Lower leg skin (tissue), 3 donors: ENCODE data around the gene AP3D1.

Experiments
- POLR2A ChIP-seq, 2 donors: fragments of 450-650 bp; IDR thresholded peaks; one replicate each; pipeline ENCODE4 v1.6.1; 2016 to 2017; ENCODE audit warnings: antibody characterized with exemption in 2 of 2, mild to moderate bottlenecking in 1 of 2, moderate library complexity in 1 of 2
- TF ChIP-seq, protein P1 (sequence below), 3 donors: fragments of 450-650 bp; IDR thresholded peaks; one replicate each; pipeline ENCODE4 v1.5.1; 2016; ENCODE audit warnings: antibody characterized with exemption in 3 of 3, mild to moderate bottlenecking in 3 of 3, moderate library complexity in 2 of 3

- TF ChIP-seq POLR2A (IDR thresholded peaks at IDR 0.05): no peak
- TF ChIP-seq, protein P1, sequence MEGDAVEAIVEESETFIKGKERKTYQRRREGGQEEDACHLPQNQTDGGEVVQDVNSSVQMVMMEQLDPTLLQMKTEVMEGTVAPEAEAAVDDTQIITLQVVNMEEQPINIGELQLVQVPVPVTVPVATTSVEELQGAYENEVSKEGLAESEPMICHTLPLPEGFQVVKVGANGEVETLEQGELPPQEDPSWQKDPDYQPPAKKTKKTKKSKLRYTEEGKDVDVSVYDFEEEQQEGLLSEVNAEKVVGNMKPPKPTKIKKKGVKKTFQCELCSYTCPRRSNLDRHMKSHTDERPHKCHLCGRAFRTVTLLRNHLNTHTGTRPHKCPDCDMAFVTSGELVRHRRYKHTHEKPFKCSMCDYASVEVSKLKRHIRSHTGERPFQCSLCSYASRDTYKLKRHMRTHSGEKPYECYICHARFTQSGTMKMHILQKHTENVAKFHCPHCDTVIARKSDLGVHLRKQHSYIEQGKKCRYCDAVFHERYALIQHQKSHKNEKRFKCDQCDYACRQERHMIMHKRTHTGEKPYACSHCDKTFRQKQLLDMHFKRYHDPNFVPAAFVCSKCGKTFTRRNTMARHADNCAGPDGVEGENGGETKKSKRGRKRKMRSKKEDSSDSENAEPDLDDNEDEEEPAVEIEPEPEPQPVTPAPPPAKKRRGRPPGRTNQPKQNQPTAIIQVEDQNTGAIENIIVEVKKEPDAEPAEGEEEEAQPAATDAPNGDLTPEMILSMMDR (IDR thresholded peaks at IDR 0.05): no peak
These were observed 34.0 kb downstream of the AP3D1 start for GRCh38 chr19:2117215-2117960.
